Measurements from ENCODE around the gene ASCC2. TPM values are rescaled to one million over a fixed set of nuclear protein-coding genes. Genes with fewer than 3 reads are reported as not detected.
"Not testable (repeated sequence)": the region's sequence is repeated elsewhere in the genome, so short reads cannot be mapped to it uniquely, and the experiment has no call there.

The ASCC2 gene
- total and polyA plus RNA-seq, 8 donors = 51.2 to 58.3 (median 54.4) TPM

DNA sequence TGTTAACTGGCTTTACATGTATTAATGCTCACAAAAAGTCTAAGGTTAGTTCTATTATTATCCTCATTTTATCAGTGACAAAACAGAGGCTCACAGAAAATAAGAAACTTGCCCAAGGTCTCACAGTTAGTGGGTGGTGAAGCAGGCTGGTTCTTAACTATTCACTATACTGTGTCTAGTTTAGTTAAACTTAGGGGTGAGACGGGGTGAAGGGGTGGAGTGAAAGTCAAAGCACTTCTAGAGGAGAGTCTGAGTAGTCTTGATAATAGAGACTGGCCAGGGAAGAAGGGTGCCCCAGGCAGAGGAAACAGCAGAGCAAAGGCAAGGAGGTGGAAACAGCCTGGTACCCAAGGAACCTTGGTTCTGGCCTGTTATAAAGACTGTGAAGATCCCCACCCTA is 4.0 kb downstream of the ASCC2 start:
- Histone ChIP-seq H3K4me3 (no peak overlapping the region), H3K4me1 (peaks cover 10 to 31% of the 10 kb centered on the region in 2 donors), H3K9me3 (no peaks in the 10 kb centered on the region), H3K27ac (no peak overlapping the region), H3K36me3 (peaks cover 0 to 55% of the 10 kb centered on the region in 2 donors), H3K27me3 (no peaks in the 10 kb centered on the region)
- TF ChIP-seq, protein P1, sequence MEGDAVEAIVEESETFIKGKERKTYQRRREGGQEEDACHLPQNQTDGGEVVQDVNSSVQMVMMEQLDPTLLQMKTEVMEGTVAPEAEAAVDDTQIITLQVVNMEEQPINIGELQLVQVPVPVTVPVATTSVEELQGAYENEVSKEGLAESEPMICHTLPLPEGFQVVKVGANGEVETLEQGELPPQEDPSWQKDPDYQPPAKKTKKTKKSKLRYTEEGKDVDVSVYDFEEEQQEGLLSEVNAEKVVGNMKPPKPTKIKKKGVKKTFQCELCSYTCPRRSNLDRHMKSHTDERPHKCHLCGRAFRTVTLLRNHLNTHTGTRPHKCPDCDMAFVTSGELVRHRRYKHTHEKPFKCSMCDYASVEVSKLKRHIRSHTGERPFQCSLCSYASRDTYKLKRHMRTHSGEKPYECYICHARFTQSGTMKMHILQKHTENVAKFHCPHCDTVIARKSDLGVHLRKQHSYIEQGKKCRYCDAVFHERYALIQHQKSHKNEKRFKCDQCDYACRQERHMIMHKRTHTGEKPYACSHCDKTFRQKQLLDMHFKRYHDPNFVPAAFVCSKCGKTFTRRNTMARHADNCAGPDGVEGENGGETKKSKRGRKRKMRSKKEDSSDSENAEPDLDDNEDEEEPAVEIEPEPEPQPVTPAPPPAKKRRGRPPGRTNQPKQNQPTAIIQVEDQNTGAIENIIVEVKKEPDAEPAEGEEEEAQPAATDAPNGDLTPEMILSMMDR (IDR thresholded peaks at IDR 0.05) = no peak
- ATAC-seq (no peak), DNase-seq (no peak)
- intact Hi-C loops (cut with DNase I) = no loop called here

DNA sequence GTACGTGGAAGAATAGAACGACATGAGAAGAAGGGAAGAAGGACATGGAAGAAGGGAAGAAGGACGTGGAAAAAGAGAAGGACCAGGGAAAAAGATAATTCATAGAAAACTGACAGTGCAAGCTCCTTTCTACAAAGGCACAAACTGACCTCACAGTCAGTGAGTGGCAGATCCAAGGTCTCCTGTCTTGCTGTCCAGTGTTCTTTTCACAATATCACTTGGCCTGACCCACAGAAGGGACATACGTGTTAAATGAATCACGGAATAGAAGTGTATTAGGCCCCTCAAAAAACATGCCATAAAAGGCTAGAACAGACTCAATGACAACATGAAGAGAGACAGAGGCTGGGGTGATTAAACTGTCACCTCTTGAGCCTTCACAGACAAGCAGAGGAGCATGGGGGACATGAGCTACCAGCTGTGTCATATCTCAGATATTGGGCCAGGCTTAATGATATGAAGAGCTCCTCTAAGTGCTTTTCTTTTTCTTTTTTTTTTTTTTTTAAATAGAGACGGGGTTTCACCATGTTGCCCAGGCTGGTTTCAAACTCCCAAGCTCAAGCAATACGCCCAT is 4.6 kb downstream of the ASCC2 start:
- Histone ChIP-seq H3K27ac (no peak overlapping the region), H3K4me1 (peaks cover 6 to 25% of the 10 kb centered on the region in 2 donors), H3K9me3 (no peaks in the 10 kb centered on the region), H3K36me3 (peaks cover 0 to 60% of the 10 kb centered on the region in 2 donors), H3K4me3 (no peak overlapping the region), H3K27me3 (no peaks in the 10 kb centered on the region)
- TF ChIP-seq, protein P1 (IDR thresholded peaks at IDR 0.05) = no peak
- intact Hi-C loops (cut with DNase I) = no loop called here
- ATAC-seq = no peak
- DNase-seq = no peak

DNA sequence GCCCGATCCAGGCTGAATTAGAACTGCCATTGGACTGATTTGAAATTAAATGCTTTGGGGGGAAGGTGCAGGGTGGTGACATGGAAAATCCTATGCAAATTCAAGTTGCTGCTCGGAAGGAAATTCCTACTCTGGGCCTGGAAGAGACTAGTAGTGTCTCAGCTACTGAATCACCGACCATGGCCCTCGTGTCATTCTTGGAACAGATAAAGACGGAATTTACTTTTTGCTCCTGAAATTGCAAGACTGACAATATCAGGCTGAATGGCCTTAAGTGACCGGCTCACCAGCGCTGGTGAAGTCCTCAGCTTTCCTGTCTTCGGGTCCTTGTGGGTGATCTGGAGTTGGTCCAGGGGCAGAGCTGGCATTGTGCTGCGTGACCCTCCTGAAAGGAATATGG is 6.1 kb downstream of the ASCC2 start:
- Histone ChIP-seq H3K4me1 (peaks cover 0 to 18% of the 10 kb centered on the region in 2 donors), H3K4me3 (no peak overlapping the region), H3K36me3 (peaks cover 0 to 68% of the 10 kb centered on the region in 2 donors), H3K27ac (no peak overlapping the region), H3K9me3 (no peaks in the 10 kb centered on the region), H3K27me3 (no peaks in the 10 kb centered on the region)
- no peak for ATAC-seq
- TF ChIP-seq, protein P1 (IDR thresholded peaks at IDR 0.05) = no peak
- no peak for DNase-seq
- intact Hi-C loops (cut with DNase I) = no loop called here

DNA sequence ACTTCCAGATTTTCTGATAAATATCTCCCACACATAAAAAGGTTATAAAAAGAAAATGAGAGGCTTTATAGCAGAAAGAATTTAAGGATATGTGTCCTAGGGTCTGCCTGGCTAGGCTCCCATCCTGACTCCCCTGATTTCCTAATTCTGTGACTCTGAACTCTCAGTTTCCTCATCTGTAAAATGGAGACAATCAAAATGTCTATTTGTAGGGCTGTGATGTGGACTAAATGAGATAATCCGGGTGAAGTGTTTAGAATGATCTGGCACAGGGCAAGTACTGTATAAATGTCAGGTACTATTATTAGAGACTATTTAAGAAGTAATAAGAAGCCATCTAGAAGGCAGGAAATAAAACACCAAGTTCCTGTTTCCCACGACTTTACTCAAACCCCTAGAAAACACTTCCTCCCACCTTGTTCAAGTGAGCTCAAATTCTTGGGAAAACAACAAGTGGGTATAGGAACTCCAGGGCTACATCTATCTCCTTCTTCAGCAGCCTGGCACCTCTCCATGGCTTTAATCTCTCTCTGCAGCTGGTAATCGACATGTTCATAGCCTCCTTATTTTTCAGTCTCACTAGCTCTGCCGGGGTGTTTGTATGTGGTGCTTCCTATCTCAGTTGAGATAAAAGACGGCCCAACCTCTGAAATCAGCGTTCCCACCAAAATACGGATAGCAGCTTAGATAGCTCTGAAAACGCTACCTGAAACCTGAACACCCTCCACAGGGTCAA is 6.7 kb downstream of the ASCC2 start:
- H3K27ac ChIP-seq = no peak overlapping the region
- H3K4me3 ChIP-seq = no peak overlapping the region
- peaks cover 0 to 72% of the 10 kb centered on the region in 2 donors for H3K36me3 ChIP-seq
- ATAC-seq (no peak), DNase-seq (no peak)
- H3K9me3 ChIP-seq = no peaks in the 10 kb centered on the region
- TF ChIP-seq, protein P1 (IDR thresholded peaks at IDR 0.05) = no peak
- H3K4me1 ChIP-seq = peaks cover 0 to 13% of the 10 kb centered on the region in 2 donors
- no peaks in the 10 kb centered on the region for H3K27me3 ChIP-seq
- intact Hi-C loops (cut with DNase I) = no loop called here

DNA sequence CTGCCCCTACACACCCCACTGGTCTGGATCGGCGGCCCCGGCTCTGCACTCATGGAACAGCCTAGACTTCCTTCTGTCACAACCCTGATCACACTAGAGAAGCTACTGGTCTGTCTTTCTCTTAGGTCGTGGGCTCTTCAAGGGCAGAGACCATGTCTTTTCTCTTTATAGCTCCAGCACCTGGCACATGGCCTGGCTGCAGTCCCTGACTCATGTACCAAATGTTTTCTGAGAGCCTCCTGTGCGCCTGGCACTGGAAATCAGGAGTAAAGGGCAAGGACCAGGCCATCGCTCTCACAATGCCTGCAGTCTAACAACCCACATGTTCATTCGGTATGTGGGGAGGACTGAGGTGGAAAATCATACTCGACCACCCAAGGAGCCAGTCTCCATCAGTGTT is 7.5 kb downstream of the ASCC2 start:
- ATAC-seq (no peak), DNase-seq (no peak)
- no peak overlapping the region for H3K4me3 ChIP-seq
- intact Hi-C loops (cut with DNase I) = no loop called here
- TF ChIP-seq, protein P1 (IDR thresholded peaks at IDR 0.05) = no peak
- H3K36me3 ChIP-seq = peaks cover 0 to 73% of the 10 kb centered on the region in 2 donors
- H3K27me3 ChIP-seq = no peaks in the 10 kb centered on the region
- peaks cover 0 to 5% of the 10 kb centered on the region in 2 donors for H3K4me1 ChIP-seq
- no peaks in the 10 kb centered on the region for H3K9me3 ChIP-seq
- H3K27ac ChIP-seq = no peak overlapping the region

DNA sequence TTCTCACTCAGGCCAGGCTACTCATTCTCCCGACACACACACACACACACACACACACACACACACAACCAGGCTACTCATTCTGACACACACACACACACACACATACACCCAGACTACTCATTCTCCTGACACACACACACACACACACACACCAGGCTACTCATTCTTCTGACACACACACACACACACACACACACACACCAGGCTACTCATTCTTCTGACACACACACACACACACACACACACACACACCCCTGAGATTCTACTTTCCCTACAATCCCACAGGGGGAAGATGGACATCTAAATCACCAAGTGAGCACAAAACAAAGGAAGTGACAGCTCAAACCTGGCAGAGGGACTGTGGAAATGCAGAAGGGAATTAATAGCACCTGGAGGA is 10.3 kb downstream of the ASCC2 start:
- peaks cover 0 to 80% of the 10 kb centered on the region in 2 donors for H3K36me3 ChIP-seq
- ATAC-seq = peak; percentile 39
- H3K27ac ChIP-seq; intact Hi-C loops (cut with DNase I); DNase-seq; H3K4me1 ChIP-seq; H3K27me3 ChIP-seq; H3K9me3 ChIP-seq; H3K4me3 ChIP-seq: not testable (repeated sequence)

Measured in left lung (tissue), 10 donors.